GM10248 (cell line): ENCODE measurements around the gene ODF2L.

Source experiments
- CTCF ChIA-PET: fragments of 300-600 bp; sonication (Branson Sonifier 250); formaldehyde crosslinking; extraction: SDS; loops from one replicate; lab custom pipeline; 2021; ENCODE audit warnings: antibody characterized with exemption; lab: Yijun Ruan, JAX
- POLR2A ChIA-PET: fragments of 350-650 bp; sonication (Branson Sonifier 250); formaldehyde crosslinking; extraction: SDS; loops from one replicate; lab custom pipeline; 2020; ENCODE audit warnings: antibody characterized with exemption; lab: Yijun Ruan, JAX
- DNase-seq: peaks from one replicate; pipeline ENCODE4 v3.0.0; 2012; ENCODE audit errors: extremely low spot score
- TF ChIP-seq, protein P1 (sequence below): IDR thresholded peaks from 2 replicates; pipeline ENCODE4 v1.5.1; 2012; ENCODE audit warnings: mild to moderate bottlenecking, low read depth; ENCODE audit errors: extremely low read depth, missing control alignments, control extremely low read depth

The ODF2L gene

GRCh38 chr1:86394416-86394815 is 1.7 kb downstream of the ODF2L start:
- DNase-seq: no peak
- CTCF ChIA-PET: interaction anchor here (0.6 to 2.3 kb wide), 6 partner anchors 10 to 310 kb away, joined by 3 to 12 read pairs (median 3); partner anchors contain the start of gene SH3GLB1
- TF ChIP-seq, protein P1, sequence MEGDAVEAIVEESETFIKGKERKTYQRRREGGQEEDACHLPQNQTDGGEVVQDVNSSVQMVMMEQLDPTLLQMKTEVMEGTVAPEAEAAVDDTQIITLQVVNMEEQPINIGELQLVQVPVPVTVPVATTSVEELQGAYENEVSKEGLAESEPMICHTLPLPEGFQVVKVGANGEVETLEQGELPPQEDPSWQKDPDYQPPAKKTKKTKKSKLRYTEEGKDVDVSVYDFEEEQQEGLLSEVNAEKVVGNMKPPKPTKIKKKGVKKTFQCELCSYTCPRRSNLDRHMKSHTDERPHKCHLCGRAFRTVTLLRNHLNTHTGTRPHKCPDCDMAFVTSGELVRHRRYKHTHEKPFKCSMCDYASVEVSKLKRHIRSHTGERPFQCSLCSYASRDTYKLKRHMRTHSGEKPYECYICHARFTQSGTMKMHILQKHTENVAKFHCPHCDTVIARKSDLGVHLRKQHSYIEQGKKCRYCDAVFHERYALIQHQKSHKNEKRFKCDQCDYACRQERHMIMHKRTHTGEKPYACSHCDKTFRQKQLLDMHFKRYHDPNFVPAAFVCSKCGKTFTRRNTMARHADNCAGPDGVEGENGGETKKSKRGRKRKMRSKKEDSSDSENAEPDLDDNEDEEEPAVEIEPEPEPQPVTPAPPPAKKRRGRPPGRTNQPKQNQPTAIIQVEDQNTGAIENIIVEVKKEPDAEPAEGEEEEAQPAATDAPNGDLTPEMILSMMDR: no peak
- POLR2A ChIA-PET: no interaction called here

DNA sequence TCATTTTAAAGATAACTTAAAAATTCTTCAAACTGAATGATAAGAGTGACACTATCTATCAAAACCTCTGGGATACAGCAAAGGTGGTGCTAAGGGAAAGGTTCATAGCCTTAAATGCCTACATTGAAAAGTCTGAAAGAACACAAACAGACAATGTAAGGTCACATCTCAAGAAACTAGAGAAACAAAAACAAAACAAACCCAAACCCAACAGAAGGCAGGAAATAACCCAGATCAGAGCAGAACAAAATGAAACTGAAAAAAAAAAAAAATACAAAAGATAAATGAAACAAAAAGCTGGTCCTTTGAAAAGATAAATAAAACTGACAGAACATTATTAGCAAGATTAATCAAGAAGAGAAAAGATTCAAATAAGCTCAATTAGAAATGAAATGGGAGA is 6.8 kb downstream of the ODF2L start:
- ChIA-PET CTCF (interaction anchor here (1.0 to 1.6 kb wide), 2 partner anchors 97 to 315 kb away, joined by 3 to 4 read pairs; partner anchors contain the start of gene SH3GLB1), POLR2A (interaction anchor here (0.7 kb wide), 1 partner anchor 855 kb away, joined by 3 read pairs; no protein-coding TSS in a partner anchor)
- no peak for DNase-seq
- TF ChIP-seq, protein P1: no peak

GRCh38 chr1:86388777-86389176 is 7.3 kb downstream of the ODF2L start:
- TF ChIP-seq, protein P1: no peak
- ChIA-PET POLR2A (no interaction called here), CTCF (interaction anchor here (1.0 to 1.7 kb wide), 3 partner anchors 8 to 316 kb away, joined by 4 to 6 read pairs (median 5); partner anchors contain the start of genes ODF2L and SH3GLB1)
- DNase-seq: no peak

DNA sequence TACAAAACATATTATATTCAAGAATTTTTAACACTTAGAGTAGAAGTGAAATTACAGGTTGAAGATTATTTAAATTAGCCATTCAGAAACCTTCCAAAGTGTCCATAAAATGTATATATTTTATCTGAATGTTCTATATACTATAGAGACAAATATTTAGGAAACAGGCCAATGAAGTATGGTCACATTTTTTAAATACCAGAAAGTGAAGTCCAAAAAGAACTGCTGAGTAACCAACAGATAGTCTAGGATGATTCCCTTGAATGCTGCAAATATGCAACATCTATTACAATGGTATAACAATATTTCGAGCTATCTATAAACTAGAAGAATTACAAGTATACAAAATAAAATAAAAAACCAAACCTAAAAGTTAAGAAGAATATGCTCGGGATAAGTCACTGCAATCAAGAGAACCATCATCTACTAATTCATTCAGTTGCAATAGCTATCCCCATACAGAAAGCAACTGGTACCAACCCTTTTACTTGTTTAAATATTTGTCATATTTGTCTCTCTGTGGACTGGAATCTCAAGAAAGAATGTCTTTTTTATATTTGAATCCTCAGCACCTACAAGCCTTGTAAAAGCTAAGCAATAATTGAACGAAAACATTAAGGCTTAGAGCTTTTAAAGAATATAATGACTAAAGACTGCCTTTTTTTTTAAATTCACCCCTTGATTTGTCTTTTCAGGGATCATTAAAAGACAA is 8.1 kb downstream of the ODF2L start:
- POLR2A ChIA-PET: no interaction called here
- DNase-seq: no peak
- CTCF ChIA-PET: interaction anchor here (1.0 to 1.7 kb wide), 3 partner anchors 8 to 317 kb away, joined by 3 to 6 read pairs (median 5); partner anchors contain the start of genes ODF2L and SH3GLB1
- TF ChIP-seq, protein P1: no peak

GRCh38 chr1:86382878-86383277 is 13.2 kb downstream of the ODF2L start:
- TF ChIP-seq, protein P1: no peak
- no peak for DNase-seq
- POLR2A ChIA-PET: no interaction called here
- CTCF ChIA-PET: interaction anchor here (0.9 to 5.3 kb wide), 4 partner anchors 14 to 118 kb away, joined by 3 to 53 read pairs (median 4); partner anchors contain the start of gene ODF2L

- ChIA-PET CTCF (no interaction called here), POLR2A (no interaction called here)
- no peak for DNase-seq
- TF ChIP-seq, protein P1: no peak
Measured at GRCh38 chr1:86381223-86381622, 14.9 kb downstream of the ODF2L start.
